ENCODE measurements around the gene TCIRG1.

The TCIRG1 gene

DNA sequence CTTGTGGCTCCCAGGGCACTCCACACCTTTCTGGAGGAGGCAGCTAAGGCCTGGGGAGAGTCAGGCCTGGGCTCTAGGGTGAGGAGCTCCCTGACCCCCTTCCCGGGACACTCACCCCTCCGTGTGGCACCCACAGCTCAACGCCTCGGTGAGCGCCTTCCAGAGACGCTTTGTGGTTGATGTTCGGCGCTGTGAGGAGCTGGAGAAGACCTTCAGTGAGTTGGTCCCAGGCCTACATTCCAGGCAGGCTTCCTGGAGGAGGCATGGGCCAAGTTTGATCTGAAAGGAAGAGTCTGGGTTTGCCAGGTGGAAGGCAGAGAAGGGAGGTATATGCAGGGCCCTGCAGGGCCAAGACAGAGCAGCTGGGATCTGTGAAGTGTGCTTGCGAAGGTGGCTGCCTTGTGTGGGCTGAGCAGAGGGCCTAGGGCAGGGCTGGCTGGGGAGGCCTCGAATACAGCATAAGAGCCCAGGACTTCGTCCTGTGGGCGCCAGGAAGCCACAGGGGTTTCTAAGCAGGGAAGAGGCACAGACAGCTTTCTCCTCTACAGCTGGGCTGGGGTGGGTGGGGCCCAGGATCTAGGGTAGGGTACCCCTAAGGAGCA is 2.9 kb downstream of the TCIRG1 start:
- Histone ChIP-seq H3K36me3 (peaks cover 63% of the 10 kb centered on the region), H3K27me3 (no peaks in the 10 kb centered on the region), H3K4me3 (ENCODE audit: low read depth in 1 of 2, low read length in 1 of 2) (peak overlapping the region; percentile 87 to 100), H3K4me1 (ENCODE audit: control insufficient read depth in 1 of 2, insufficient read depth in 1 of 2, low read depth in 1 of 2, low read length in 1 of 2) (peaks cover 41 to 43% of the 10 kb centered on the region in 2 experiments), H3K9me3 (no peaks in the 10 kb centered on the region), H3K27ac (peak overlapping the region; percentile 99)
- TF ChIP-seq, protein P1, sequence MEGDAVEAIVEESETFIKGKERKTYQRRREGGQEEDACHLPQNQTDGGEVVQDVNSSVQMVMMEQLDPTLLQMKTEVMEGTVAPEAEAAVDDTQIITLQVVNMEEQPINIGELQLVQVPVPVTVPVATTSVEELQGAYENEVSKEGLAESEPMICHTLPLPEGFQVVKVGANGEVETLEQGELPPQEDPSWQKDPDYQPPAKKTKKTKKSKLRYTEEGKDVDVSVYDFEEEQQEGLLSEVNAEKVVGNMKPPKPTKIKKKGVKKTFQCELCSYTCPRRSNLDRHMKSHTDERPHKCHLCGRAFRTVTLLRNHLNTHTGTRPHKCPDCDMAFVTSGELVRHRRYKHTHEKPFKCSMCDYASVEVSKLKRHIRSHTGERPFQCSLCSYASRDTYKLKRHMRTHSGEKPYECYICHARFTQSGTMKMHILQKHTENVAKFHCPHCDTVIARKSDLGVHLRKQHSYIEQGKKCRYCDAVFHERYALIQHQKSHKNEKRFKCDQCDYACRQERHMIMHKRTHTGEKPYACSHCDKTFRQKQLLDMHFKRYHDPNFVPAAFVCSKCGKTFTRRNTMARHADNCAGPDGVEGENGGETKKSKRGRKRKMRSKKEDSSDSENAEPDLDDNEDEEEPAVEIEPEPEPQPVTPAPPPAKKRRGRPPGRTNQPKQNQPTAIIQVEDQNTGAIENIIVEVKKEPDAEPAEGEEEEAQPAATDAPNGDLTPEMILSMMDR (IDR thresholded peaks at IDR 0.05), result no peak

DNA sequence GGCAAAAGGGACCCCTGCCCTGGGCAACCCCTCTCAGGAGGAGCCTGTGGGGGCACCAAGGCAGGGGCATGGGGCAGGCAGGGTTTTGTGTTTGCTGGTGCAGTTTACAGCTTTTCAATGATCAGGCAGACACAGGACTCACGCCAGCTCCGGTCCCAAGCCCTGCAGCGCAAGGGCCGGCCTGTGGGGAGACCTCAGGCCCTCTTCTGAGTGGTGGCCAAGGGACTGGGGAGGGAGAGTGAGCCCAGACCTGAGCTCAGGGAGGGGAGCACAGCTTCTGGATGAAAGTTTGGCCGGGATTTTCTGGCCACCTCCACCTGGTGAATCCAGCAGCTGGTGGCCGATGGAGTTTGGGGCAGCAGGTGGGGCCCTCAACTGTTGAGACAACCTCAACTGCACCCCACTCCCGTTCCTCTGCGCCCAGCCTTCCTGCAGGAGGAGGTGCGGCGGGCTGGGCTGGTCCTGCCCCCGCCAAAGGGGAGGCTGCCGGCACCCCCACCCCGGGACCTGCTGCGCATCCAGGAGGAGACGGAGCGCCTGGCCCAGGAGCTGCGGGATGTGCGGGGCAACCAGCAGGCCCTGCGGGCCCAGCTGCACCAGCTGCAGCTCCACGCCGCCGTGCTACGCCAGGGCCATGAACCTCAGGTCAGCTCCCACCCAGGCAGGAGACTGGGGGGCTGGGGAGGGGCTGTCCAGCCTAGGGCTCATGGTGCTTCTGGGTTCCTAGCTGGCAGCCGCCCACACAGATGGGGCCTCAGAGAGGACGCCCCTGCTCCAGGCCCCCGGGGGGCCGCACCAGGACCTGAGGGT is 3.6 kb downstream of the TCIRG1 start:
- Histone ChIP-seq H3K4me3 (ENCODE audit: low read depth in 1 of 2, low read length in 1 of 2) (no peak overlapping the region), H3K27me3 (no peaks in the 10 kb centered on the region), H3K27ac (peak overlapping the region; percentile 99), H3K4me1 (ENCODE audit: control insufficient read depth in 1 of 2, insufficient read depth in 1 of 2, low read depth in 1 of 2, low read length in 1 of 2) (peaks cover 34 to 36% of the 10 kb centered on the region in 2 experiments), H3K36me3 (peaks cover 70% of the 10 kb centered on the region), H3K9me3 (no peaks in the 10 kb centered on the region)
- TF ChIP-seq, protein P1 (IDR thresholded peaks at IDR 0.05), result no peak

DNA sequence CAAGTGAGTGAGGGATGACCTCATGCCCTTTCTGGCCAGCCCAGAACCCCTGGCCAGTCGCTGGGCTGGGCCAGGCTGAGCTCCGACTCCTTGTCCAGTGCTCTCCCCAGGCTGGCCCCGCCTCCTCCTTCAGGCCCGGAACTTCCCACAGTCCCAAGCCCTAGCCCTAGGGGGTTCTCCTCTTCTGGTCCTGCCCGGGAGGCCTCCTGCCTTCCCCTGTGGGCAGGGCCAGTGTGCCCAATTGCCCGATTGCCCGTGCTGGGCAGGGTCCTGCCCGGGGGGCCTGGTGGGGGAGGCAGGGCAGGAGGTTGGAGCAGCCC is 4.2 kb downstream of the TCIRG1 start:
- H3K27me3 ChIP-seq, result no peaks in the 10 kb centered on the region
- H3K36me3 ChIP-seq, result peaks cover 75% of the 10 kb centered on the region
- peak overlapping the region; percentile 25 for H3K27ac ChIP-seq
- TF ChIP-seq, protein P1 (IDR thresholded peaks at IDR 0.05), result no peak
- no peaks in the 10 kb centered on the region for H3K9me3 ChIP-seq
- H3K4me1 ChIP-seq (ENCODE audit: control insufficient read depth in 1 of 2, insufficient read depth in 1 of 2, low read depth in 1 of 2, low read length in 1 of 2), result peaks cover 29 to 31% of the 10 kb centered on the region in 2 experiments
- no peak overlapping the region for H3K4me3 ChIP-seq (ENCODE audit: low read depth in 1 of 2, low read length in 1 of 2)

DNA sequence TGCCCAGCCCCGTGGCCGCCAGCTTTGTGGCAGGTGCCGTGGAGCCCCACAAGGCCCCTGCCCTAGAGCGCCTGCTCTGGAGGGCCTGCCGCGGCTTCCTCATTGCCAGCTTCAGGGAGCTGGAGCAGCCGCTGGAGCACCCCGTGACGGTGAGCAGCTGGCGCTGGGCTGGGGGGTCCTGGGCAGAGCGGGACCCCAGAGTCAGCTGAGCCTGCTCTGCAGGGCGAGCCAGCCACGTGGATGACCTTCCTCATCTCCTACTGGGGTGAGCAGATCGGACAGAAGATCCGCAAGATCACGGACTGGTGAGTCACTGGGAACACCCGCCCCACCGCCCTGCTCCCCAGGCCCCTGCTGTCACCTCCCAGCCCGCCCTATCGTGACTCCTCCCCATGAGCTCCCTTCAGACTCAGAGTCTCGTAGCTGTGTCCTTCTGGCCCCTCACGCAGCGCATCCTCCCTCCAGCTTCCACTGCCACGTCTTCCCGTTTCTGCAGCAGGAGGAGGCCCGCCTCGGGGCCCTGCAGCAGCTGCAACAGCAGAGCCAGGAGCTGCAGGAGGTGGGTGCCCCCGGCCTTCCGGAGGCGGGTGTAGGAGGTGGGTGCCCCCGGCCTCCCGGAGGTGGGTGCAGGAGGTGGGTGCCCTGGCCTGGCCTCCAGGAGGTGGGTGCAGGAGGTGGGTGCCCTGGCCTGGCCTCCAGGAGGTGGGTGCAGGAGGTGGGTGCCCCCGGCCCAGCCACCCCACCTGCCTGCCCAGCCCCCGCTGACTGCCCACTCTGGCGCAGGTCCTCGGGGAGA is 4.7 kb downstream of the TCIRG1 start:
- TF ChIP-seq, protein P1 (IDR thresholded peaks at IDR 0.05), result no peak
- Histone ChIP-seq H3K4me1 (ENCODE audit: control insufficient read depth in 1 of 2, insufficient read depth in 1 of 2, low read depth in 1 of 2, low read length in 1 of 2) (peaks cover 23 to 25% of the 10 kb centered on the region in 2 experiments), H3K9me3 (no peaks in the 10 kb centered on the region), H3K27ac (no peak overlapping the region), H3K27me3 (no peaks in the 10 kb centered on the region), H3K4me3 (ENCODE audit: low read depth in 1 of 2, low read length in 1 of 2) (no peak overlapping the region), H3K36me3 (peaks cover 81% of the 10 kb centered on the region)

DNA sequence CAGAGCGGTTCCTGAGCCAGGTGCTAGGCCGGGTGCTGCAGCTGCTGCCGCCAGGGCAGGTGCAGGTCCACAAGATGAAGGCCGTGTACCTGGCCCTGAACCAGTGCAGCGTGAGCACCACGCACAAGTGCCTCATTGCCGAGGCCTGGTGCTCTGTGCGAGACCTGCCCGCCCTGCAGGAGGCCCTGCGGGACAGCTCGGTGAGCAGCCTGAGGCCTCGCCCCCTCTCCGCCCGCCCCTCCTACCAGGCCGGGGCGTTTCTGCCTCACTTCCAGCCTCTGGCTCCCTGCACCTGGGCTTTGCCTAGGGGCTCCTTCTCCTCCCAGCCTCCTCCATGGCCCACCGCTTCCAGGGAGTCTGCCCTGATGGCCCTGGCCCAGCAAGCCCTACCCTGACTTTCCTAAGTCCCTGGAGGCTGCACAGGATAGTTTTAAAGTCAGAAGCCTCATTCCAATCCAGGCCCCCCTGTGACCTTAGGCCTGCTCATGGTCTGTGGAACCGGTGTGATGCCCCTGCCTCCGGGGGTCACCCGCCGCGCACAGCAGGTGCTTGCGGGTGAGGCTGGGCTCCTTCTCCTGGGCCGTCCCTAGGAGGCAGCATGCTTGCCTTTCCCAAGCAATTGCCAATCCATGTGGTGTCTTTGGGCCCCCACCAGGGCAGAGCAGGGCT is 5.5 kb downstream of the TCIRG1 start:
- Histone ChIP-seq H3K27me3 (no peaks in the 10 kb centered on the region), H3K4me3 (ENCODE audit: low read depth in 1 of 2, low read length in 1 of 2) (no peak overlapping the region), H3K36me3 (peaks cover 88% of the 10 kb centered on the region), H3K4me1 (ENCODE audit: control insufficient read depth in 1 of 2, insufficient read depth in 1 of 2, low read depth in 1 of 2, low read length in 1 of 2) (peaks cover 17 to 20% of the 10 kb centered on the region in 2 experiments), H3K27ac (no peak overlapping the region), H3K9me3 (no peaks in the 10 kb centered on the region)
- TF ChIP-seq, protein P1 (IDR thresholded peaks at IDR 0.05), result no peak
